ENCODE data around the gene LRP5.

DNA sequence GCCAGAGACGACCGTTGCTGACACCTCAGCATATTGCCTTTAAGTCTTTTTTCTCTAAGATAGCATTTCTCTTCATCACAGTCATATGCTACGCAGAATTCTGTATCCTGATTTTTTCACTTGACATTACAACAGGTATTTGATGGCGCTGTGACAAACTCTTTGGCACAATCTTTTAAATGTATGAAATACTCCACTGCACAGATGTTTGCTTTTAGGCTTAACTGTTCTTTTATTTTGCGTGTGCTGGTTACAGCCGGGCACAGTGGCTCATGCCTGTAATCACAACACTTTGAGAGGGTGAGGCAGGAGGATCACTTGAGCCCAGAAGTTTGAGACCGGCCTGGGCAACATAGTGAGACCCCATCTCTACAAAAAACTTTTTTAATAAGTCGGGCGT, 96.1 kb downstream of the LRP5 start:
- no peak for TF ChIP-seq EP300 (IDR thresholded peaks at IDR 0.05)
- peak; percentile 65 for TF ChIP-seq POLR2AphosphoS5 (IDR thresholded peaks at IDR 0.05)

Data from gastroesophageal sphincter (tissue), 2 donors.